Upper lobe of right lung (tissue), 1 donor: ENCODE results near the gene PIK3R6. TPM values are rescaled to one million over a fixed set of nuclear protein-coding genes. Genes with fewer than 3 reads are reported as not detected.

Experiments
- ATAC-seq: fragments of 200-7000 bp; cut with Tn5 transposase; one replicate; pipeline ENCODE4 v1.9.1; 2020; ENCODE audit warnings: mild to moderate bottlenecking, moderate library complexity
- DNase-seq: peaks from one replicate; pipeline ENCODE4 v3.0.0-alpha.2; 2020
- H3K27ac ChIP-seq: fragments of 200-600 bp; one replicate; pipeline ENCODE4 v1.8.0; 2022
- H3K27me3 ChIP-seq: fragments of 200-600 bp; one replicate; pipeline ENCODE4 v1.8.0; 2022; ENCODE audit warnings: mild to moderate bottlenecking
- H3K36me3 ChIP-seq: fragments of 200-600 bp; one replicate; pipeline ENCODE4 v1.8.0; 2022
- H3K4me1 ChIP-seq: fragments of 200-600 bp; one replicate; pipeline ENCODE4 v1.8.0; 2022
- H3K4me3 ChIP-seq: fragments of 200-600 bp; one replicate; pipeline ENCODE4 v1.8.0; 2022; ENCODE audit warnings: mild to moderate bottlenecking
- H3K9me3 ChIP-seq: fragments of 200-600 bp; one replicate; pipeline ENCODE4 v1.8.0; 2022
- CTCF ChIP-seq: fragments of 200-600 bp; IDR thresholded peaks from one replicate; pipeline ENCODE4 v1.8.0; 2022; ENCODE audit warnings: antibody characterized with exemption
- intact Hi-C: fragments of 100-400 bp; cut with DNase I; formaldehyde crosslinking; loops from one replicate; pipeline ENCODE4 v1.11.0; 2022
- total RNA-seq: library from RNA; stranded (reverse); fragmentation: NEBNext Ultra II Directional; extraction: Animal tissue kit (Norgen Biotek cat#: 25700); gene quantifications from one replicate; pipeline ENCODE4 v1.2.1, GENCODE V29; 2021
- donor health status: DM: no; HTN: yes; CAD: no; lungs with severe emphysema.

Gene PIK3R6
- total RNA-seq, 1 donor from 2014 or later = 2.7 TPM

DNA sequence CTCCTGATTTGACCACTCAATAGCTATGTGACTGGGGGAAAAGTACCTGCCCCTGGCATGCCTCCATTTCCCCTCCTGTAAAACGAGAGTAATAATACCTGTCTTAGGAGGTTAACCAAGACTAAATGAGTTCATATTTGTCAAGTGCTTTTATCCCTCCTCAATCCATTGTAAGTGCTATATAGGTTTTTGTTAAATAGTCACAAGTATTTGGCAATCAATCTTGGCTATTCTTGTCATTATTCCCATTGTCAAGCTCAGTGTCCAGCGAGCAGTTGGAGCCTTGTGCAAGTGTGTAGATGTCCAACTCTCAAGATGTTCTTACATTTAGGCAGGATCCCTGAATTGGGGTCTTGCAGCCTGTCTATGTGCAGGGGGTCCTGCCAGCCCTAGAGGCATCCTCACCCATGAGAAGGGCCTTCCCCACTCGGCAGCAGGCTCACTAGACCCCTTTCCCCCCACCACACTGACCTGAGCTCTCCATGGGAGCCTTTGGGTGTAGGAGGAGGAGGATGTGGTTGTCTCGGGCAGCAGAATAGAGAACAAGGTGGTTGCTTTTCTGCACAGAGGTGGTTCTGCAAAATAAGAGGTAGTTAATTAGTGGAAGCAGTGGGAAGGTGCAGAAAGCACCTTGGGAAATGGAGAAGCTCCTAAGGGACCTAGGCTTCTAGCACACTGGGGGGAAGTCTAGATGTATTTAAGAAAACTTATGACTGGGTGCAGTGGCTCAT lies 18.0 kb downstream of the PIK3R6 start:
- TF ChIP-seq CTCF = no peak
- peaks cover 5% of the 10 kb centered on the region for H3K27me3 ChIP-seq
- H3K4me3 ChIP-seq = no peak overlapping the region
- ATAC-seq = no peak
- no peaks in the 10 kb centered on the region for H3K36me3 ChIP-seq
- no peak for DNase-seq
- intact Hi-C loops = no loop called here
- H3K4me1 ChIP-seq = no peaks in the 10 kb centered on the region
- no peak overlapping the region for H3K27ac ChIP-seq
- no peaks in the 10 kb centered on the region for H3K9me3 ChIP-seq

DNA sequence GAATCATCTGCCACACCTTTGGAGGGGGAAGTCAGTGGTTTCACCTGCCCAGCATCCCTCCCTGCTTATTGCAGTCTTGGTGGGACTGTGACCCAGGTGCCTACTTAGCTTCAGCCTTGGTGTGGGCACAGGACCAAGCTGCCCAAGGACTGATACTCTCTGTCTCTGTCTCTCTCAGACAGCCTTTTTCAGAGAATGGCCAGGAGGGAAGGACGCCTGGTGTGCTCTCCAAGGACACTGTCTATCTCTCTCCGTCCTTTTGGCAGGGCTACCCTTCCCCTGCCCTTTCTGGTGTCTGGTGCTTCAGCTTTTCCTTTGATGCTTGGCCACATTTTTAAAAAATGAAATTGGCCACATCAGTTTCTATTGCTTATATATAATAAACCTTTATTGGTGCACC lies 19.6 kb downstream of the PIK3R6 start:
- ATAC-seq (no peak), DNase-seq (no peak)
- H3K27me3 ChIP-seq = peaks cover 5% of the 10 kb centered on the region
- H3K9me3 ChIP-seq = no peaks in the 10 kb centered on the region
- no peak overlapping the region for H3K27ac ChIP-seq
- intact Hi-C loops = no loop called here
- H3K36me3 ChIP-seq = no peaks in the 10 kb centered on the region
- no peak for TF ChIP-seq CTCF
- no peak overlapping the region for H3K4me3 ChIP-seq
- H3K4me1 ChIP-seq = no peaks in the 10 kb centered on the region

DNA sequence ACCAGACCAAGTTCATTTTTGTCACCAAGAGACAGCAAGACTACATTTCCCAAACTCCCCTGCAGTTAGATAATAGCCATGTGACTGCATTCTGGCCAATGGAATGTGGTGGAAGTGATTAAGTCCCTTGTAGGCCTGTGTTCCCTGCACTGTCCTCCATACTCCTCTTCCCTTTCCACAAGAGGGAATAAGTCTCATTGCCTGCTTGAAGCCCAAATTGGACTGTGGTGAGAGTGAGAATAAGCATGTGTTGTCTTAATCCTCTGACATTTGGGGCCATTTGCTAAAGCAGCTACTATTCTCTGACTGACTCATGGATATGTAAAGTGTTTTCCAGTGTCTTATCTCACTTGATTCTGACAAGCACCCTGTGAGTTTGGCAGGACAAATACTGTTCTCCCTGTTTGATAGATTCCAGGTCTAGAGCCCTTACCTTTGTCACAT lies 20.7 kb downstream of the PIK3R6 start:
- ATAC-seq (peak; percentile 88), DNase-seq (no peak)
- H3K9me3 ChIP-seq = no peaks in the 10 kb centered on the region

GRCh38 chr17:8844229-8845218 lies 22.9 kb downstream of the PIK3R6 start:
- intact Hi-C loops = no loop called here
- Histone ChIP-seq H3K4me1 (no peaks in the 10 kb centered on the region), H3K36me3 (no peaks in the 10 kb centered on the region), H3K4me3 (no peak overlapping the region), H3K27ac (no peak overlapping the region), H3K9me3 (no peaks in the 10 kb centered on the region), H3K27me3 (no peaks in the 10 kb centered on the region)
- TF ChIP-seq CTCF = no peak
- ATAC-seq = no peak
- no peak for DNase-seq

More for the DNA sequence above, 20.7 kb downstream of the PIK3R6 start:
- TF ChIP-seq CTCF = no peak
- no peak overlapping the region for H3K4me3 ChIP-seq
- H3K36me3 ChIP-seq = no peaks in the 10 kb centered on the region
- peaks cover under 1% of the 10 kb centered on the region for H3K27me3 ChIP-seq
- intact Hi-C loops = no loop called here
- no peaks in the 10 kb centered on the region for H3K4me1 ChIP-seq
- no peak overlapping the region for H3K27ac ChIP-seq

DNA sequence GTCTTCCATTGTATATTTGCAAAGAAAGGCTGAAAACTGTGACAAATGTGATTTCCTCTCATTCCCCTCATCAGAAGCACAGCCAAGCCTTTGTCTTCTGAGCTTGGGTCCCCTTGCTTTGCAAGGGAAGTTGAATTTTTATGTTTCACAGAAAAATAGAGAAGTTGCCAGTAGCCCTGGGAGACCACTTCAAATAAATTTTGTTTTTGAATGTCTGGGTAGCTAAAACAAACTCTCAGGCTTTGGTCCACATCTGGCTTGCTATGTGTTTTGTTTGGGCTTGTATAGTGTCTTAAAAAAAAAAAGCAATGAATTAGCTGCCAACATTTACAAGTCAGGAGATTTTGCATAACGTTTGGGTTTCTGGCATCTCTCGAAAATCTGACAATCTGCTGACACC lies 24.1 kb downstream of the PIK3R6 start:
- Histone ChIP-seq H3K27ac (no peak overlapping the region), H3K27me3 (no peaks in the 10 kb centered on the region), H3K9me3 (no peaks in the 10 kb centered on the region), H3K36me3 (no peaks in the 10 kb centered on the region), H3K4me3 (no peak overlapping the region), H3K4me1 (no peaks in the 10 kb centered on the region)
- DNase-seq (no peak), ATAC-seq (no peak)
- TF ChIP-seq CTCF = no peak
- intact Hi-C loops = no loop called here
